A549 treated with DMSO at 1 μM for 4 hours (cell line): ENCODE results near the gene TBCC. TPM values are rescaled to one million over a fixed set of nuclear protein-coding genes. Genes with fewer than 3 reads are reported as not detected.

Source experiments
- total RNA-seq: library from RNA; stranded (reverse); fragments of 200-300 nt; extraction: Qiagen RNA extraction; gene quantifications from 5 replicates; pipeline ENCODE4 v1.2.3, GENCODE V29; 2022; ENCODE audit warnings: low read depth

Gene TBCC, protein sequence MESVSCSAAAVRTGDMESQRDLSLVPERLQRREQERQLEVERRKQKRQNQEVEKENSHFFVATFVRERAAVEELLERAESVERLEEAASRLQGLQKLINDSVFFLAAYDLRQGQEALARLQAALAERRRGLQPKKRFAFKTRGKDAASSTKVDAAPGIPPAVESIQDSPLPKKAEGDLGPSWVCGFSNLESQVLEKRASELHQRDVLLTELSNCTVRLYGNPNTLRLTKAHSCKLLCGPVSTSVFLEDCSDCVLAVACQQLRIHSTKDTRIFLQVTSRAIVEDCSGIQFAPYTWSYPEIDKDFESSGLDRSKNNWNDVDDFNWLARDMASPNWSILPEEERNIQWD
- total RNA-seq, result 15.5 to 19.3 TPM (median 17.0 TPM) in 5 replicates

GRCh38 chr6:42745640-42746462 lies at the start of gene TBCC:
Gene TBCC (minus strand): TSS chr6:42746103. CDS start chr6:42746073, 30 bp downstream.

GRCh38 chr6:42781796-42782688 lies 36.1 kb upstream of the TBCC start, which contains the start of gene BICRAL:
Gene BICRAL (plus strand): TSS chr6:42782052. CDS start chr6:42822023, 39,971 bp downstream.

DNA sequence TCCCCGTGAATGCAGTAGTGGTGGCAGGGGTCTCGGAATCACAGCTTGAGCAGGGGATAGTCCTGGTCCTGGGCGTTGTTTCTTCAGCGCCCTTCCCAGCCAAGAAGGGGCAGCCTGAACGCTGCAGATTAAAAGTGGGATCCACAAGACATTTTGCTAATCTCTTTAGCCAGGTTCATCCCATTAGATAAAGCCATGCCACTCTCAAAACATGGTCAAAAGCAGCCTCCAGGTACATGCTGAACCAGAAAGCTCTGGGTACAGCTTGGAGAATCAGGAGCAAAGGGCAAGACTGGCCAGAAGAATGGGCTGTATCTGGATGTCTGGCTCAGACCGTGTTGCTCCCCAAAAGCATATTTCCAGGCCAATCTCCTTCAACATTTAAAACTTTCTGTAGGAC lies 23.4 kb downstream of the TBCC start, which contains the start of gene PRPH2:
TSS of gene PRPH2 (minus strand) at position 101 of the 400 bp plus-strand sequence. CDS start 263 bp downstream, outside the sequence.

Other genes starting within 250 kb of the TBCC start
- 5.7 to 8.5 TPM (median 7.8 TPM) in 5 replicates for gene UBR2, start 182.1 kb downstream of the TBCC start, total RNA-seq
- not detected in 5 replicates for gene PRPH2, start 23.5 kb downstream of the TBCC start, total RNA-seq
- 2.8 to 4.1 TPM (median 3.8 TPM) in 5 replicates for gene BICRAL, start 35.9 kb upstream of the TBCC start, total RNA-seq
- gene RPL7L1, start 133.5 kb upstream of the TBCC start, total RNA-seq, result 73.7 to 96.5 TPM (median 78.0 TPM) in 5 replicates
- gene PTCRA, start 169.9 kb upstream of the TBCC start, total RNA-seq, result not detected in 5 replicates
- 38.7 to 45.4 TPM (median 43.4 TPM) in 5 replicates for gene CNPY3, start 183.4 kb upstream of the TBCC start, total RNA-seq
- 0.09 to 0.19 TPM (median 0.14 TPM) in 4 of 5 replicates, not detected in the other for gene GNMT, start 214.7 kb upstream of the TBCC start, total RNA-seq
- gene PEX6, start 233.1 kb upstream of the TBCC start, total RNA-seq, result 5.5 to 10.5 TPM (median 9.6 TPM) in 5 replicates
- 25.2 to 30.8 TPM (median 27.0 TPM) in 5 replicates for gene PPP2R5D, start 238.5 kb upstream of the TBCC start, total RNA-seq